ENCODE measurements around the gene BSPH1.
"Not testable (repeated sequence)": the region's sequence is repeated elsewhere in the genome, so short reads cannot be mapped to it uniquely, and the experiment has no call there.

BSPH1 gene

GRCh38 chr19:47991191-47991808 is 670 bp downstream of the BSPH1 start:
- no peak overlapping the region for H3K27ac ChIP-seq (ENCODE audit: low read length, poor library complexity, severe bottlenecking)
- no peaks in the 10 kb centered on the region for H3K4me1 ChIP-seq (ENCODE audit: control insufficient read depth, insufficient read depth, low read depth, low read length)
- no peak overlapping the region for H3K9ac ChIP-seq (ENCODE audit: low read length)
- no peak overlapping the region for H2BK12ac ChIP-seq (ENCODE audit: low read length in 2 of 2)
- WGBS, result 65% methylated on average over 10 of the region's 10 CpGs
- no peak overlapping the region for H3K4me2 ChIP-seq (ENCODE audit: low read length, poor library complexity, severe bottlenecking)
- no peak overlapping the region for H3K4ac ChIP-seq (ENCODE audit: low read depth in 1 of 2, low read length in 2 of 2)
- no peak overlapping the region for H2BK15ac ChIP-seq (ENCODE audit: low read depth, poor library complexity, severe bottlenecking)
- H4K91ac ChIP-seq (ENCODE audit: low read length), result no peak overlapping the region
- no peak overlapping the region for H3K14ac ChIP-seq (ENCODE audit: low read length in 2 of 2)
- no peaks in the 10 kb centered on the region for H3K36me3 ChIP-seq (ENCODE audit: control insufficient read depth in 1 of 2, insufficient read depth in 2 of 2, low read depth in 1 of 2, low read length in 2 of 2)
- no peak overlapping the region for H2BK5ac ChIP-seq (ENCODE audit: low read depth, low read length, poor library complexity, severe bottlenecking)
- H3K18ac ChIP-seq (ENCODE audit: low read depth in 1 of 2, low read length in 2 of 2), result no peak overlapping the region
- H3K23ac ChIP-seq (ENCODE audit: low read length in 2 of 2), result no peak overlapping the region
- H2AFZ ChIP-seq (ENCODE audit: low read depth, low read length), result no peak overlapping the region
- no peak overlapping the region for H2BK120ac ChIP-seq (ENCODE audit: low read depth, low read length)
- no peak overlapping the region for H2AK5ac ChIP-seq (ENCODE audit: low read length, severe bottlenecking)
- no peak for DNase-seq
- peaks cover 17 to 66% of the 10 kb centered on the region in 2 experiments for H3K27me3 ChIP-seq (ENCODE audit: control insufficient read depth in 1 of 2, insufficient read depth in 1 of 2, low read length in 2 of 2)
- no peak overlapping the region for H3K4me3 ChIP-seq (ENCODE audit: insufficient read depth in 1 of 2, low read depth in 1 of 2, low read length in 2 of 2)
- H4K8ac ChIP-seq (ENCODE audit: low read length), result no peak overlapping the region
- no peaks in the 10 kb centered on the region for H3K79me1 ChIP-seq (replicated peaks; ENCODE audit: low read length, poor library complexity, severe bottlenecking)
- no peaks in the 10 kb centered on the region for H3K9me3 ChIP-seq (ENCODE audit: control insufficient read depth, low read length)

- Histone ChIP-seq H3K79me1 (replicated peaks; ENCODE audit: low read length, poor library complexity, severe bottlenecking) (no peaks in the 10 kb centered on the region), H2AK5ac (ENCODE audit: low read length, severe bottlenecking) (no peak overlapping the region), H3K4me3 (ENCODE audit: insufficient read depth in 1 of 2, low read depth in 1 of 2, low read length in 2 of 2) (no peak overlapping the region), H3K27me3 (ENCODE audit: control insufficient read depth in 1 of 2, insufficient read depth in 1 of 2, low read length in 2 of 2) (peaks cover 6 to 65% of the 10 kb centered on the region in 2 experiments), H4K8ac (ENCODE audit: low read length) (no peak overlapping the region), H2BK15ac (ENCODE audit: low read depth, poor library complexity, severe bottlenecking) (no peak overlapping the region), H3K4ac (ENCODE audit: low read depth in 1 of 2, low read length in 2 of 2) (no peak overlapping the region), H3K9ac (ENCODE audit: low read length) (no peak overlapping the region), H2BK12ac (ENCODE audit: low read length in 2 of 2) (no peak overlapping the region), H3K36me3 (ENCODE audit: control insufficient read depth in 1 of 2, insufficient read depth in 2 of 2, low read depth in 1 of 2, low read length in 2 of 2) (no peaks in the 10 kb centered on the region), H2BK5ac (ENCODE audit: low read depth, low read length, poor library complexity, severe bottlenecking) (no peak overlapping the region), H2BK120ac (ENCODE audit: low read depth, low read length) (no peak overlapping the region), H4K91ac (ENCODE audit: low read length) (no peak overlapping the region), H3K23ac (ENCODE audit: low read length in 2 of 2) (no peak overlapping the region), H3K9me3 (ENCODE audit: control insufficient read depth, low read length) (peaks cover 9% of the 10 kb centered on the region), H3K4me2 (ENCODE audit: low read length, poor library complexity, severe bottlenecking) (no peak overlapping the region), H3K4me1 (ENCODE audit: control insufficient read depth, insufficient read depth, low read depth, low read length) (no peaks in the 10 kb centered on the region), H2AFZ (ENCODE audit: low read depth, low read length) (no peak overlapping the region), H3K18ac (ENCODE audit: low read depth in 1 of 2, low read length in 2 of 2) (no peak overlapping the region), H3K14ac (ENCODE audit: low read length in 2 of 2) (no peak overlapping the region), H3K27ac (ENCODE audit: low read length, poor library complexity, severe bottlenecking) (no peak overlapping the region)
- WGBS, result 82% methylated on average over 6 of the region's 6 CpGs
- DNase-seq, result no peak
These were observed 18.4 kb downstream of the BSPH1 start for GRCh38 chr19:47973529-47973928.

- H3K9me3 ChIP-seq (ENCODE audit: control insufficient read depth, low read length); H2BK12ac ChIP-seq (ENCODE audit: low read length in 2 of 2); H2AK5ac ChIP-seq (ENCODE audit: low read length, severe bottlenecking); H4K8ac ChIP-seq (ENCODE audit: low read length); H2BK120ac ChIP-seq (ENCODE audit: low read depth, low read length); H3K18ac ChIP-seq (ENCODE audit: low read depth in 1 of 2, low read length in 2 of 2); H3K4me1 ChIP-seq (ENCODE audit: control insufficient read depth, insufficient read depth, low read depth, low read length); H2BK15ac ChIP-seq (ENCODE audit: low read depth, poor library complexity, severe bottlenecking); H3K4me3 ChIP-seq (ENCODE audit: insufficient read depth in 1 of 2, low read depth in 1 of 2, low read length in 2 of 2); H3K23ac ChIP-seq (ENCODE audit: low read length in 2 of 2); H2AFZ ChIP-seq (ENCODE audit: low read depth, low read length); H3K14ac ChIP-seq (ENCODE audit: low read length in 2 of 2); H4K91ac ChIP-seq (ENCODE audit: low read length); H3K4me2 ChIP-seq (ENCODE audit: low read length, poor library complexity, severe bottlenecking); H3K4ac ChIP-seq (ENCODE audit: low read depth in 1 of 2, low read length in 2 of 2); H3K79me1 ChIP-seq (replicated peaks; ENCODE audit: low read length, poor library complexity, severe bottlenecking); H3K9ac ChIP-seq (ENCODE audit: low read length); H3K36me3 ChIP-seq (ENCODE audit: control insufficient read depth in 1 of 2, insufficient read depth in 2 of 2, low read depth in 1 of 2, low read length in 2 of 2); H3K27ac ChIP-seq (ENCODE audit: low read length, poor library complexity, severe bottlenecking); DNase-seq; H2BK5ac ChIP-seq (ENCODE audit: low read depth, low read length, poor library complexity, severe bottlenecking): not testable (repeated sequence)
- 96% methylated on average over 6 of the region's 11 CpGs for WGBS
- H3K27me3 ChIP-seq (ENCODE audit: control insufficient read depth in 1 of 2, insufficient read depth in 1 of 2, low read length in 2 of 2), result peaks cover 0 to 13% of the 10 kb centered on the region in 2 experiments
These were observed 36.0 kb downstream of the BSPH1 start for GRCh38 chr19:47955936-47956335.

DNA sequence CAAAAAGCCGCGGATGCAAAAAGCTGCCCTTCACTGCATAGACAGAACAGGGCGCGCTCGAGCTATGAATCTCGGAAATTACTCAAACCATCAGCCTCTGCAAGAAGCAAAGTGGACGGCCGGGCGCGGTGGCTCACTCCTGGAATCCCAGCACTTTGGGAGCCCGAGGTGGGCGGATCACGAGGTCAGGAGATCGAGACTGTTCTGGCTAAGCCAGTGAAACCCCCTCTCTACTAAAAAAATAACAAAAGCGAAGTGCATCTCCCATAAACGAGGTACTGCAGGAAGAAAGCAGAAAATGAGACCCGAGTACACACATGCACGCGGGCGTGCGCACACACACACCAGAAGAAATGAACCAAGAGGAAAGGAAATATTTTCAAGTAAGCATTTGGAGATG is 39.8 kb downstream of the BSPH1 start:
- not testable (repeated sequence) for H2BK12ac ChIP-seq (ENCODE audit: low read length in 2 of 2); H3K4me3 ChIP-seq (ENCODE audit: insufficient read depth in 1 of 2, low read depth in 1 of 2, low read length in 2 of 2); H3K27me3 ChIP-seq (ENCODE audit: control insufficient read depth in 1 of 2, insufficient read depth in 1 of 2, low read length in 2 of 2); H2BK5ac ChIP-seq (ENCODE audit: low read depth, low read length, poor library complexity, severe bottlenecking); H4K91ac ChIP-seq (ENCODE audit: low read length); H3K18ac ChIP-seq (ENCODE audit: low read depth in 1 of 2, low read length in 2 of 2); DNase-seq; H3K4me2 ChIP-seq (ENCODE audit: low read length, poor library complexity, severe bottlenecking); H3K4ac ChIP-seq (ENCODE audit: low read depth in 1 of 2, low read length in 2 of 2); H3K27ac ChIP-seq (ENCODE audit: low read length, poor library complexity, severe bottlenecking); H3K36me3 ChIP-seq (ENCODE audit: control insufficient read depth in 1 of 2, insufficient read depth in 2 of 2, low read depth in 1 of 2, low read length in 2 of 2); H3K79me1 ChIP-seq (replicated peaks; ENCODE audit: low read length, poor library complexity, severe bottlenecking); H3K9me3 ChIP-seq (ENCODE audit: control insufficient read depth, low read length); H4K8ac ChIP-seq (ENCODE audit: low read length); H3K14ac ChIP-seq (ENCODE audit: low read length in 2 of 2); H3K9ac ChIP-seq (ENCODE audit: low read length); H3K4me1 ChIP-seq (ENCODE audit: control insufficient read depth, insufficient read depth, low read depth, low read length); H2BK15ac ChIP-seq (ENCODE audit: low read depth, poor library complexity, severe bottlenecking); H3K23ac ChIP-seq (ENCODE audit: low read length in 2 of 2); H2AFZ ChIP-seq (ENCODE audit: low read depth, low read length); H2AK5ac ChIP-seq (ENCODE audit: low read length, severe bottlenecking); H2BK120ac ChIP-seq (ENCODE audit: low read depth, low read length)
- no CpG with 5 or more reads among the region's 21 CpGs for WGBS

Data from mesenchymal stem cell (in vitro differentiated cells and primary cell).